A673 (cell line): Measurements from ENCODE around the gene NSUN6.

Experiments
- CTCF ChIP-seq: fragments of 300-800, 200-600 bp; sonication (generic); conservative IDR thresholded peaks from 2 replicates; pipeline ENCODE4 v1.5.1; 2017; ENCODE audit warnings: low read depth, mild to moderate bottlenecking, antibody characterized with exemption, low read length, moderate library complexity, mixed read lengths
- EZH2 ChIP-seq: fragments of 200-600 bp; sonication (generic); IDR thresholded peaks from 2 replicates; pipeline ENCODE4 v1.6.1; 2017; ENCODE audit warnings: borderline replicate concordance, low read depth, mild to moderate bottlenecking, mixed read lengths, antibody characterized with exemption, low read length; ENCODE audit not compliant: poor library complexity, severe bottlenecking

- TF ChIP-seq CTCF (no peak), EZH2 (no peak)
Observed at GRCh38 chr10:18660816-18661431, 9.5 kb upstream of the NSUN6 start.
